Measurements from ENCODE around the gene TRIM26. TPM values are rescaled to one million over a fixed set of nuclear protein-coding genes. Genes with fewer than 3 reads are reported as not detected.

The TRIM26 gene
- total and polyA plus RNA-seq, 2 of the 13 experiments (the other 11 are each of a cell fraction or from before 2014, with no cell fraction given) = 27.1 to 38.7 TPM

GRCh38 chr6:30213957-30214656 is 901 bp upstream of the TRIM26 start (continued):
- TF ChIP-seq MAF1 (CRISPR knock-in tag; IDR thresholded peaks at IDR 0.05; ENCODE audit: borderline replicate concordance) = peak; percentile 92; the same call in 1 of the 2 replicates
- TF ChIP-seq KDM1A (CRISPR knock-in tag; IDR thresholded peaks at IDR 0.05) = peak; percentile 91; the same call in 1 of the 2 replicates
- peak; percentile 74 for TF ChIP-seq RARA (CRISPR knock-in tag; IDR thresholded peaks at IDR 0.05)
- TF ChIP-seq, protein P1, sequence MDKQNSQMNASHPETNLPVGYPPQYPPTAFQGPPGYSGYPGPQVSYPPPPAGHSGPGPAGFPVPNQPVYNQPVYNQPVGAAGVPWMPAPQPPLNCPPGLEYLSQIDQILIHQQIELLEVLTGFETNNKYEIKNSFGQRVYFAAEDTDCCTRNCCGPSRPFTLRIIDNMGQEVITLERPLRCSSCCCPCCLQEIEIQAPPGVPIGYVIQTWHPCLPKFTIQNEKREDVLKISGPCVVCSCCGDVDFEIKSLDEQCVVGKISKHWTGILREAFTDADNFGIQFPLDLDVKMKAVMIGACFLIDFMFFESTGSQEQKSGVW (CRISPR knock-in tag; IDR thresholded peaks at IDR 0.05; ENCODE audit: borderline replicate concordance) = no peak
- no peak; the same call in 1 of the 2 replicates for TF ChIP-seq HMG20A (CRISPR knock-in tag; IDR thresholded peaks at IDR 0.05; ENCODE audit: borderline replicate concordance)
- TF ChIP-seq PHF21A (CRISPR knock-in tag; IDR thresholded peaks at IDR 0.05) = no peak; the same call in 1 of the 2 replicates
- TF ChIP-seq ZNF724P (CRISPR knock-in tag; IDR thresholded peaks at IDR 0.05; ENCODE audit: borderline replicate concordance) = peak; percentile 65; the same call in 1 of the 2 replicates
- no peak for TF ChIP-seq ZNF530 (CRISPR knock-in tag; IDR thresholded peaks at IDR 0.05; ENCODE audit: low read depth)
- no peak for TF ChIP-seq ZBTB37 (CRISPR knock-in tag; IDR thresholded peaks at IDR 0.05)
- no peak for TF ChIP-seq HNRNPL (IDR thresholded peaks at IDR 0.05; ENCODE audit: low read depth, low read length)
- peak; percentile 90; the same call in 1 of the 2 replicates for TF ChIP-seq ZBTB42 (CRISPR knock-in tag; IDR thresholded peaks at IDR 0.05)
- TF ChIP-seq HNF1A (IDR thresholded peaks at IDR 0.05; ENCODE audit: low read depth) = no peak
- peak; percentile 74; the same call in 1 of the 2 replicates for TF ChIP-seq HNF1A (CRISPR knock-in tag; IDR thresholded peaks at IDR 0.05; ENCODE audit: borderline replicate concordance)
- peak; percentile 76; the same call in 1 of the 2 replicates for TF ChIP-seq ZNF878 (CRISPR knock-in tag; IDR thresholded peaks at IDR 0.05)
- TF ChIP-seq REL (CRISPR knock-in tag; conservative IDR thresholded peaks at IDR 0.05) = peak; percentile 73; the same call in 1 of the 2 replicates
- TF ChIP-seq ZNF747 (CRISPR knock-in tag; IDR thresholded peaks at IDR 0.05; ENCODE audit: borderline replicate concordance) = peak; percentile 88; the same call in 1 of the 2 replicates
- peak; percentile 95 for TF ChIP-seq ZNF800 (CRISPR knock-in tag; IDR thresholded peaks at IDR 0.05)
- TF ChIP-seq RCOR2 (CRISPR knock-in tag; IDR thresholded peaks at IDR 0.05) = peak; percentile 83
- TF ChIP-seq, protein P2, sequence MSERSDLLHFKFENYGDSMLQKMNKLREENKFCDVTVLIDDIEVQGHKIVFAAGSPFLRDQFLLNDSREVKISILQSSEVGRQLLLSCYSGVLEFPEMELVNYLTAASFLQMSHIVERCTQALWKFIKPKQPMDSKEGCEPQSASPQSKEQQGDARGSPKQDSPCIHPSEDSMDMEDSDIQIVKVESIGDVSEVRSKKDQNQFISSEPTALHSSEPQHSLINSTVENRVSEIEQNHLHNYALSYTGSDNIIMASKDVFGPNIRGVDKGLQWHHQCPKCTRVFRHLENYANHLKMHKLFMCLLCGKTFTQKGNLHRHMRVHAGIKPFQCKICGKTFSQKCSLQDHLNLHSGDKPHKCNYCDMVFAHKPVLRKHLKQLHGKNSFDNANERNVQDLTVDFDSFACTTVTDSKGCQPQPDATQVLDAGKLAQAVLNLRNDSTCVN (CRISPR knock-in tag; IDR thresholded peaks at IDR 0.05; ENCODE audit: borderline replicate concordance) = peak; percentile 63; the same call in 1 of the 2 replicates
